CD4-positive, alpha-beta T cell treated with Interferon alpha-2 for 1 hour (primary cell): ENCODE measurements around the gene ZBTB11.
"Not testable (repeated sequence)": the region's sequence is repeated elsewhere in the genome, so short reads cannot be mapped to it uniquely, and the experiment has no call there.

Experiments used
- DNase-seq, 2 donors: peaks; one replicate each; pipeline ENCODE4 v3.0.0-alpha.2; 2020 to 2022

ZBTB11 gene, protein sequence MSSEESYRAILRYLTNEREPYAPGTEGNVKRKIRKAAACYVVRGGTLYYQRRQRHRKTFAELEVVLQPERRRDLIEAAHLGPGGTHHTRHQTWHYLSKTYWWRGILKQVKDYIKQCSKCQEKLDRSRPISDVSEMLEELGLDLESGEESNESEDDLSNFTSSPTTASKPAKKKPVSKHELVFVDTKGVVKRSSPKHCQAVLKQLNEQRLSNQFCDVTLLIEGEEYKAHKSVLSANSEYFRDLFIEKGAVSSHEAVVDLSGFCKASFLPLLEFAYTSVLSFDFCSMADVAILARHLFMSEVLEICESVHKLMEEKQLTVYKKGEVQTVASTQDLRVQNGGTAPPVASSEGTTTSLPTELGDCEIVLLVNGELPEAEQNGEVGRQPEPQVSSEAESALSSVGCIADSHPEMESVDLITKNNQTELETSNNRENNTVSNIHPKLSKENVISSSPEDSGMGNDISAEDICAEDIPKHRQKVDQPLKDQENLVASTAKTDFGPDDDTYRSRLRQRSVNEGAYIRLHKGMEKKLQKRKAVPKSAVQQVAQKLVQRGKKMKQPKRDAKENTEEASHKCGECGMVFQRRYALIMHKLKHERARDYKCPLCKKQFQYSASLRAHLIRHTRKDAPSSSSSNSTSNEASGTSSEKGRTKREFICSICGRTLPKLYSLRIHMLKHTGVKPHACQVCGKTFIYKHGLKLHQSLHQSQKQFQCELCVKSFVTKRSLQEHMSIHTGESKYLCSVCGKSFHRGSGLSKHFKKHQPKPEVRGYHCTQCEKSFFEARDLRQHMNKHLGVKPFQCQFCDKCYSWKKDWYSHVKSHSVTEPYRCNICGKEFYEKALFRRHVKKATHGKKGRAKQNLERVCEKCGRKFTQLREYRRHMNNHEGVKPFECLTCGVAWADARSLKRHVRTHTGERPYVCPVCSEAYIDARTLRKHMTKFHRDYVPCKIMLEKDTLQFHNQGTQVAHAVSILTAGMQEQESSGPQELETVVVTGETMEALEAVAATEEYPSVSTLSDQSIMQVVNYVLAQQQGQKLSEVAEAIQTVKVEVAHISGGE

DNA sequence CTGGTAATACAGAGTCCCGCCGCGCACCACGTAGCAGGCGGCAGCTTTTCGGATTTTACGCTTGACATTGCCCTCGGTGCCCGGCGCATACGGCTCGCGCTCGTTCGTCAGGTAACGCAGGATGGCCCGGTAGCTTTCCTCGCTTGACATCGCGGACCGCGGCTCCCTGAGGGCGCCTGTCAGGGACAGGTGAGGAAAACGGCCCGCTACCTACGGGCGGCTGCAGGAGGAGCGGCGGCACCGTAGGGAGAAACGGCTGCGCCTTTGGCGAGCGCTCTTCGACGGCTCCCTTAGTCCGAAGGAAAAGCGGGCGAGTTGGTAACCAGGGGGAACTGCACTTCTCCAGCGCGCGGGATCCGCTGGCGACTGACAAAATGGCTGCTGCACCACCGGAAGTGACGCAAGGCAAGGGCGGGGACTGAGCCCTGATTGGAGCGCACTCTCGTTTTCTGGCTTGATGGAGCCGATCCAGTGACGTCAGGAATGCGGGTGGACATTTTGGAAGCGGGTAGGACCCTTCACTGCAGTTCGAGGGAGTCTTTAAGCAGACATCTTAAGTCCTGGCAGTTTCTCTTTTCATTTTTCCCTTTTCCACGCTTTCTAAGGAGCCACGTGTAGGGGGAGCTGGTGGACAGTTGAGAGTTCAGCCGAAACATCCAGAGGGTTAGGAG, at the start of gene ZBTB11:
Gene ZBTB11 (minus strand): TSS at position 368 of the 671 bp plus-strand sequence. CDS start 218 bp downstream, at position 150.
- DNase-seq = peak; percentile 99

DNA sequence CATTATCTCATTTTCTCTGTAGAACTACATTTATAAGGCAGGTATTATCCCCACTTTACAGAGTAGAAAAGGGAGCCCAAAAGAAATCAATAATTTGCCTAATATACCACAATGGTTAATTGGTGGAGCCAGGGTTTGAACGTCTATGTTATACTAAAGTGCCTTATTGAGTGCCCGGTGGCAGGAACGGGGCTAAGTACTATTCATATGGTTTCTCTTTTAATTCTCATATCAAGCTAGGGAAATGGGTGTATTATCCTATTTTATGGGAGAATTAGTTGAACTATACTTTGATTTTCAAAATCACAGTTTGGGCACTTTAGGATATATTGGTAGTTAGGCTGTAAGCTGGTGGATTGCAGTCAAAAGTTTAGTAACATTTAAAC, 49.0 kb upstream of the ZBTB11 start:
- DNase-seq = peak in 1 of 2 donors; percentile 7

DNA sequence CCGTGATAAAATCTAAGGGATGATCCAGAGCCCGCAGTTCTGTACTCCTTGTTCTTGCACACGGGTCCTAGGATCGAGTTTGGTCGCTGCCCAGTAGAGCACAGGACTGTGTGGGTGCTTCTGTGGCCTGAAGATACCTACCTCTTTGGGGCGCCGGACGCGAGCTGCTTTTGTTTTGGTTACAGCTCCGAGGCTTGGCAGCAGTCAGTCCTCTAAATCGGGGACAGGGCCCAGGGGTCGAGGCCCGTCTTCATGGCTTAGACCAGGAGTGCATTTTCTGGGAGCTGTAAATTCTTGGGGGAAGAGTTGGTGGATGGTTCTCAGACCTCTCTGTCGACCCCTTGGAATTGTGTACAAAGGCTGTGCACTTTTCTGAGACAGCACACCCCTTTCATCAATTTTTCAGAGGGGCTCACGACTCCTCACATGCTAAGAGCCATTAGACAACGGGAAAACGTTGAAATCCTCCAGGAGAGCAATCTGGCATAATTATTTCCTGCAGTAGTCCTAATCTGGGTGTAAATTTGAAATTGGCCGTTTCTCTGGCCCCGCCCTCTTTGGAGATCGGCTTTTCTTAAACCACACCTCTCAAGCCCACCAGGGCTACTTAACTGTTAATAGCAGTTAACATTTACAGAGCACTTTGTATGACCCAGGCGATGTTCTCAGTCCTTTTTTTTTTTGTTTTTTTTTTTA, 48.4 kb upstream of the ZBTB11 start:
- DNase-seq = peak in 1 of 2 donors; percentile 35

DNA sequence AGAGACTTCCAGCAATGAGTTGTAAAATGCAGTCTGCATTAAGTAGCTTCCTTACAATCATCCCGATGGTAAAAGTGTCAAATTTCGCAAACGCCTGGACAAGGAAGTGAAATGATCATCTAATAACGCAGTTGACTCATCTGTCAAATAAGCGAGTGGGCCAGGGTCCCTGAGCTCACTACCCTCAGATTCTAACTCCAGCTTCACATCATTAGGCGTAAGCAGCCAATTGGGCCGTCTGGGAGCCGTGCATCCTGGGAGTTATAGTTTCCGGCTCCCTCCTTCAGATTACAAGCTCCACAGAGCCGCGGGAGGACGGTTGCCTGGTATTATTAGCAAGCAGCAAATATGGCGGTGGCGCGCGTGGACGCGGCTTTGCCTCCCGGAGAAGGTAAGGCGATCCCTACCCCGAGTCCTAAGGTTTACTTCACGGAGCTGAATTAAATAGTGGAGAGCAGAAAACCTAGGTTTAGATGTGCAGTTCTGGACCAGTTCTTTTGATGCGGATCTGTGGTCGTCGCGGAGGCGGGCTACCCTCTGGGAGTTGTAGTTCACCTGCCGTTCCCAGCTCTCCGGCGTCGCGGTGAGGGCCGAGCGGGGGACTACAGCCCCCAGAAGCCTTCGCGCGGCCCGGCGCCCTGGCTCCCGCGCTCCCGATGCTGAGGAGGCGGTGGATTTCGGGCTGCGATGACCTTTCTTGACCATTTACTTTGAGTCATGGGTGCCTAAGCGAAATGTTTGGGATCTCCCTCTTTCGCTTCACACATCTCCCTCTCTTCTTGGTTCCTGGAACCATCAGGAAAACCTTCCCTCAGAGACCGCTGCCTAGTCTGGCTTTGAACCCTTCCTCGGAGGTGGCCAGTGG, 47.6 kb upstream of the ZBTB11 start, which contains the start of gene CEP97:
Gene CEP97 (plus strand): TSS at position 286 of the 865 bp plus-strand sequence. CDS start 63 bp downstream, at position 349.
- peak; percentile 82 to 88 for DNase-seq

DNA sequence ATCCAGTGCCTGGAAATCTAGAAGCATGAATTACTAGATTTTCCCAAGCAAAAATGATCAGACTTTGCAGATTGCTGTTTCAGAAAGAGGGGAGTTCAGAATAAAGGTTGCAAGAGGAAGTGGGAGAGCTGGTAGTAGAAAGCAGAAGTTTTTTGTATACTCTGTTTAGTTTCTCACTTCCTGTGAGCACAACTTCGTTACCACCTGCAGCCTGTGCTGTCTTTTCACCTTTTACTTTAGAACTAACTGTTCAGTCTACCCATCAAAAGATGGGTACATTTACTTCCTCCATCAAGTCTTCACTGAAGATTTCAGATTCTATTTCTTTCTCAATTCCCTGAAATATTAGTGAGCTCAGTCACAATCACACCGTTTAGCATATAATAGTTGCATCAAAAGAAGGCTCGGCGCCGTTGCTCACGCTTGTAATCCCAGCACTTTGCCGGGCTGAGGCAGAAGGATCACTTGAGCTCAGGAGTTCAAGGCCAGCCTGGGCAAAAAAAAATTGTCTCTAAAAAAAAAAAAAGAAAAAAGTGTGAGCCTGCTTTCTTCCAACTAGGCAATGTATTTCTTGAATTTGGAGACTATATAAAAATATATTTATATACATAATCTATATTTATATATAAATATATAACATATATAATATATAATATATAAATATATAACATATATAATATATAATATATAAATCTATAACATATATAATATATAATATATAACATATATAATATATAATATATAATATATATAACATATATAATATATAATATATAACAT, 45.7 kb upstream of the ZBTB11 start:
- DNase-seq = peak in 1 of 2 donors; percentile 42

DNA sequence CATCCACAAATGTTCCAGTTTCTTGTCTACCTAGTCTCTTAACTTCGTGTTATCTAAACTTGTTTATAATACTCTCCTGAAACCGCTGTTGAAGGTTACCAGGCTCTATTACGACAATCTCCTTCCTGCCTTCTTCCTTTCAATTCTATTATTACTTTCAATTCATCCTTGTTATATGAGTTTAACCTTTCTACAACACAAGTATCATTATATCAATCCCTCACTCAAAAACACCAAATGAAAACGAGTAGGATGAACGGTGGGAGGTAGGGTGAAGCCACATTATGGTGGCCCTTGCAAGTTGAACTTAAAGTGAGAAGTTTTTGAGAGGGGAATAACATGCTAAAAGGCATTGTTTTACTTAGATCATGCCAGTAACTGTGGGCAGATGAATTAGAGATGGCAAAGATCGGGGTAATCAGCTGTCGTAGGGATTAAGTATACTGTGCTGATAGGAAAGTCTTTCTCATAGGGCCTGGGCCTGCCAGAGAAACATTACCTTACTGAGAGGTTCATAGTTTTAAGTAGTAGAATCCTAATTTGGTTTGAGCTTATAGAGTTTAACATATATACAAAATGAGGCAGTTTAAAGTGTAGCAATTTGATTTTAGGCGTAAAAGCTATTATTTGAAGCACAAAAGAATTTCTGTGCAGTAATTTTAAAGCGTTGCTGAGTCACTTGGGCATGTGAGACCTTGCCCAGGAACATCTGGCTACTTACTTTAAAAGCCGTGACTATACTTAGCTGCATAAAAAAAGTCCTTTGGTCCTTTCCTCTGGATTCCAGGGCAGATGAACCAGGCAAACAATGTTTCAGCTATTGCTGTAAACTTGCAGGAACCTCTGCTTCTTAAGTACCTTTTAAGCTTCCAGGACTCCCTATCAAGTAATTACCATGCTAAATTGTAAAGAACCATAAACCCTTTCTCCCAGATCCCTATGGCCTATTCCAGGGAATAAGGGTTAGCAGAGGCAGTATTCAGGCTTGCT, 44.2 kb upstream of the ZBTB11 start:
- no peak for DNase-seq

DNA sequence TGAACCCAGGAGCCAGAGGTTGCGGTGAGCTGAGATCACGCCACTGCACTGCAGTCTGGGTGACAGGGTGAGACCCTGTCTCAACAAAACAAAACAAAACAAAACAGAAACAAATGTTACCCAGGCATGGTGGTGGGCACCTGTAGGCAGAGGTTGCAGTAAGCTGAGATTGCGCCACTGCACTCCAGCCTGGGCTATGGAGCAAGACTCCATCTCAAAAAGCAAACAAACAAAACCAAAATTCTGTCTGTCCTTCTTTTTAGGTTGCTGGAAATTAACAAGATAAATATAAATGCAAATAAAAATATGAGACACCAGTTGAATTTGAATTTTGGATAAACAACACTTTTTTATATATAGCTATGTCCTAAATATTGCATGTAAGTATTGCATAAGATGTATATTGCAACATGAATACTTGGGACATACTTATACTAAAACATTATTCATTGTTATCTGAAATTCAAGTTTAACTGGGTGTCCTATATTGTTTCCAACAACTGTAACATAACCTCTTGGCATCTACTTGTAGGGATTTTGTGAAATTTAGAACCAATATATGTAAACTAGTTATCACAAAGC, 42.8 kb upstream of the ZBTB11 start:
- DNase-seq = no peak

DNA sequence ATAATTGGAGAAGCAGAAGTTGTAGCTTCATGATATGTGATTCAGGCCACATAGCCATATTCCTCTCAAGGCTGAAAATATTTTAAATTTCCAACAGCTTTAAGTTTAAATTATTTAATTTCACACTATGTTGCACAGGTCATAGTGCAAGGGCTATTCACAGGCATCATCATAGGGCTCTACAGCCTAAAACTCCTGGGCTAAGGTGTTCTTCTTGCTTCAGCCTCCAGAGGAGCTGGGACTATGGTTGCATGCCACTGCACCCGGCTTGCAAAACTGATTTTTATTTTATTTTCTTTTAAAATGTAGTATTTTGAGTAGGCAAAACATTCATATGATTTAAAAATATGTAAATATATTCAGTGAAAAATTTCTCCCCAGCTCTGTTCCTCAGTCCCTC, 41.5 kb upstream of the ZBTB11 start:
- no peak for DNase-seq

DNA sequence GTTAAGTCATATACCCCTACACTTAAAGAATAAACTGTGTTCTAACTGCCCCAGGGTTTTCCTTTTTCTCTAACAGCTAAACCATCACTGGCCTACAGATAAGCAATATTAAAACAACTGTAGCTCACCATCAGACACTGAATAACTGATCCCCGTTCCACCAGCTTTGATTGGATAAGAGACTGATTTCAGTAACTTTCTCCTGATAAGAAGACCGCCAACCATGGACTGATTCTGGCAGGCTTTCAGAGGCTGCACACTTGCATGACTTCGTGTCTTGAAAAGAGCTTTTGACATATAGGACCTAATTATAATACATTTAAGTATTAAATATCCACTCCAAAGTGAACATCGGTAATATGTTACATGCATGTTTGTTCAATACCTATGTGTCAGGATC, 32.2 kb upstream of the ZBTB11 start:
- no peak for DNase-seq

DNA sequence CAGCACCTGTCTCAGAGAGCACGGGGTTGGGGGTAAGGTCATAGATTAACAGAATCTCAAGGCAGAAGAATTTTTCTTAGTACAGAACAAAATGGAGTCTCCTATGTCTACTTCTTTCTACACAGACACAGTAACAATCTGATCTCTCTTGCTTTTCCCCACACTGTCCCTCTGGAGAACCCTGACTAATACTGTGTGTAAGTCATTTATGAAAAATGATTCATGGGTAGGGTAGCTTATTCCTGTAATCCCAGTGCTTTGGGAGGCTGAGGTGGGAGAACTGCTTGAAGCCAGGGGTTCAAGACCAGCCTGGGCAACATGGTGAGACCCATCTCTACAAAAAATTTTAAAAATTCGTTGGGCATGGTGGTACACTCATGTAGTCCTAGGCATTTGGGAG, 27.7 kb upstream of the ZBTB11 start:
- DNase-seq = not testable (repeated sequence)

DNA sequence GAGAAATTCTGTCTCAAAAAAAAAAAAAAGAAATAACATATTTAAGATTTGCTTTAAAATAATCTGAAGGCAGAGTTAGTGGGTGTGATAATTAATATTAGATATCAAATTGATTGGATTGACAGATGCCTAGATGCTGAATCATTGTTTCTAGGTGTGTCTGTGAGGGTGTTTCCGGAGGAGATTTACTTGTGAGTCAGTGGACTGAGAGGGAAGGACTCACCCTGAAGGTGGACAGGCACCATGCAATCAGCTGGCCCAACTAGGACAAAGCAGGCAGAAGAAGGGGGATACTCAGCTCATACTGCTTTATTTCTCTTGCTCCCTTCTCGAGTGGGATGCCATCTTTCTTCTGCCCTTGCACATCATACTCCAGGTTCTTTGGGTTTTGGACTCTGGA, 26.2 kb upstream of the ZBTB11 start:
- DNase-seq = no peak

DNA sequence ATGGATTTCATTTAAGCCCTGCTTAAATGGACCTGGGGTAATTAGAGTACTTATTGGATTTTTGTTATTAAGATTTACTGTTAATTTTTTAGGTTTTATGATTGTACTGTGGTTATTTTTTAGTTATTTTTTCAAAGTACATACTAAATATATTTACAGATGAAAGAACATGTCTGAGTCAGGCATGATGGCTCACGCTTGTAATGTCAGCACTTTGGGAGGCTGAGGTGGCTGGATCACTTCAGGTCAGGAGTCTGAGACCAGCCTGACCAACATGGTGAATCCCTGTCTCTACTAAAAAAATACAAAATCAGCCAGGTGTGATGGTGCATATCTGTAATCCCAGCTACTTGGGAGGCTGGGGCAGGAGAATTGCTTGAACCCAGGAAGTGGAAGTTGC, 25.8 kb upstream of the ZBTB11 start:
- DNase-seq = no peak

DNA sequence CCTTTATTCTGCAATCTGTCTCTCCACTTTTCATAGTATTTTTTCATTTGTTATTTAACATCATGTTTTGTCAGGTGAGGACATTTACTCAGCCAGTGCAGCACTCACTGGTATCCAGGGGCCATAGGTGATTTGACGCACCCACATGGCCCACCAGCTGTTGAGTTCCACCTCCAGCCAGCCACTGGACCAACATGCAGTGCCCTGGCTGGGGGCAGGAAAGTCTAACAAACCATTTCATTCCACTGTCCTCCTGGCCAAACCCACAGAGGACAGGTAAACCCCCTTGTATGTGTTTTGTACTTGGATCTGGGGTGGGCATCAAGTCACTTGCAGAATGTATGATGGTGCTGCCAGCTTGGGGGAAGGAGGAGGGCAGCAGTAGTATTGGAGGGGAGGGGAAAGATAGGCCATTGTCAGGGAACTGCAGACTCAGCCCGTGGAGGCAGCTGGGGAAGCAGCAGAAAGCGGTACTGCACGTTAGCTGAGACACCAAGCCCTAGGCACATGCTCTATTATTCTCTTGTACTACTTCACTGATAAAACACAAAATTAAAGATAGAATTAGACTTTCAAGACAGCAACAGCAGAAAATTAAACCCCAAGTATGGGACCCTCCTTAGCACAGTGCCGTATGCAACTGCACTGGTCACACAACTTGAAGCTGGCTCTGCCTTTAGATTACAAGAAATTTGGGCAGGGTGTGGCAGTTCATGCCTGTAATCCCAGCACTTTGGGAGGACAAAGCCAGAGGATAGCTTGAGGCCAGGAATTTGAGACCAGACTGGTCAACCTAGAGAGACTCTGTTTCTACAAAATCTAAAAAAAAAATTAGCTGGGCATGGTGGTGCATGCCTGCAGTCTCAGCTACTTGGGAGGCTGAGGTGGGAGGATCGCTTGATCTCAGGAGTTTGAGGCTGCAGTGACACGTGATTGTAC, 25.0 kb upstream of the ZBTB11 start:
- no peak for DNase-seq

DNA sequence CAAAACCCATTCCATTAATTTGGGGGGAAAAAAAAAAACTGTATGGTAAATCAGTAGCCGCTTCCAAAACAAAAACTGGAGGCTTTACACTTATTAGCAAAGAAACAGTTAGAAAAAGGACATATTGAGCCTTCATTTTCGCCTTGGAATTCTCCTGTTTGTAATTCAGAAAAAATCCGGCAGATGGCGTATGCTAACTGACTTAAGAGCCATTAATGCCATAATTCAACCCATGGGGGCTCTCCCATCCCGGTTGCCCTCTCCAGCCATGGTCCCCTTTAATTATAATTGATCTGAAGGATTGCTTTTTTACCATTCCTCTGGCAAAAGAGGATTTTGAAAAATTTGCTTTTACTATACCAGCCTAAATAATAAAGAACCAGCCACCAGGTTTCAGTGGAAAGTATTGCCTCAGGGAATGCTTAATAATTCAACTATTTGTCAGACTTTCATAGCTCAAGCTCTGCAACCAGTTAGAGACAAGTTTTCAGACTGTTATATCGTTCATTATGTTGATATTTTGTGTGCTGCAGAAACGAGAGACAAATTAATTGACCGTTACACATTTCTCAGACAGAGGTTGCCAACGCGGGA, 18.9 kb upstream of the ZBTB11 start:
- peak in 1 of 2 donors; percentile 78 for DNase-seq

DNA sequence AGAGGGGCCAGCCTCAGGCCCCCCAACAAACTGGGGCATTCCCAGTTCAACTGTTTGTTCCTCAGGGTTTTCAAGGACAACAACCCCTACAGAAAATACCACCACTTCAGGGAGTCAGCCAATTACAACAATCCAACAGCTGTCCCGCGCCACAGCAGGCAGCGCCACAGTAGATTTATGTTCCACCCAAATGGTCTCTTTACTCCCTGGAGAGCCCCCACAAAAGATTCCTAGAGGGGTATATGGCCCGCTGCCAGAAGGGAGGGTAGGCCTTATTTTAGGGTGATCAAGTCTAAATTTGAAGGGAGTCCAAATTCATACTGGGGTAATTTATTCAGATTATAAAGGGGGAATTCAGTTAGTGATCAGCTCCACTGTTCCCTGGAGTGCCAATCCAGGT, 17.9 kb upstream of the ZBTB11 start:
- not testable (repeated sequence) for DNase-seq

DNA sequence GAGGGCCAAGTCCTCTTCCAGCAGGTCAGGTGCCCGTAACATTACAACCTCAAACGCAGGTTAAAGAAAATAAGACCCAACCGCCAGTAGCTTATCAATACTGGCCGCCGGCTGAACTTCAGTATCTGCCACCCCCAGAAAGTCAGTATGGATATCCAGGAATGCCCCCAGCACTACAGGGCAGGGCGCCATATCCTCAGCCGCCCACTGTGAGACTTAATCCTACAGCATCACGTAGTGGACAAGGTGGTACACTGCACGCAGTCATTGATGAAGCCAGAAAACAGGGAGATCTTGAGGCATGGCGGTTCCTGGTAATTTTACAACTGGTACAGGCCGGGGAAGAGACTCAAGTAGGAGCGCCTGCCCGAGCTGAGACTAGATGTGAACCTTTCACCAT, 16.6 kb upstream of the ZBTB11 start:
- DNase-seq = peak in 1 of 2 donors; percentile 57
